HG03558 (cell line): Measurements from ENCODE around the gene SYNDIG1.

Experiments used
- ATAC-seq: cut with Tn5 transposase; IDR thresholded peaks from one replicate; pipeline ENCODE4 v1.9.1; 2021; ENCODE audit warnings: moderate number of reproducible peaks; ENCODE audit not compliant: unreplicated experiment; ENCODE audit errors: extremely low read depth

The SYNDIG1 gene

DNA sequence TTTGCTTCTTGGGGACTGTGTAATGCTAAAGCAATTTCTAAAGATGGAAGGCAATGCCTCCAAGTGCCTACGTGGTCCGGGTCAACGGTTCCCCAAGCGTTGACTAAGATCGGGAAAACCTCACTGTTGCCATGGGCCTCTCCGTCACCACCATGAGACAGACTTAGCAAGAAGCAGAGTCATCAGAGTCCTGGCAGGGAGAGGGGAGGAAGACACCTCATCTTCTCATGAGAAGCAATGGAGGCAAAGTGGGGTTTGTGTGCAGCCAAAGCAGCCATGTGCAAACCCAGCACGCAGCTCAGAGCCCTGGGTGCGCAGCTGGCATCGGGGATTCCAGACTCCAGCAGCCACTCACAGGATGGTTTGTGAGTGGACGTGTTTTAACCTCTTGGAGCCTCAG is 111.4 kb downstream of the SYNDIG1 start:
- no peak for ATAC-seq

DNA sequence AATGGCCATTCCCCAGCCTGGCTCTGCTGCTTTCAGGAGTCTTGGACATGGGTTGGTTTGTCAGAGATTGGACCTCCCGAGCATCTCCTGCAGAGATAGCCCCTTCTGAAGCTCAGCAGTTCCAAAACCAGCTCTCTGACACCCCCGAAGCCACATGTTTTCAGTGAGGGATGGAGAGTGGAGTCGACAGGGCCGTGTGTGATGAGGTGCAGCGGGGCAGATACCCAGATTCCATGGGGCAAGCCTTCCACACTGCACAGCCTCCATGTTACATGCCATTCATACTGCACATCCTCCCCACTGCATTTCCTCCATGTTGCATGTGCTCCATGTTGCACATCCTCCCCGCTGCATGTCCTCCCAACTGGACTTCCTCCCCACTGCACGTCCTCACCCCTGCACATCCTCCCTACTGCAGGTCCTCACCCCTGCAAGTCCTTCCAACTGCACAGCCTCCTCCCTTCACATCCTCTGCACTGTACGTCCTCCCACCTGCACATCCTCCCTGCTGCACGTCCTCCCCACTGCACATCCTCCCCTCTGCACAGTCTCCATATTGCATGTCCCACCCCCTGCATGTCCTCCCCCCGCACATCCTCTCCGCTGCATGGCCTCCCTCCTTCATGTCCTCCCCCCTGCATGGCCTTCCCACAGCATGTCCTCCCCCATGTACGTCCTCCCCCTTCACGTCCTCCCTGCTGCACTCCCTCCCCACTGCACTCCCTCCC is 112.2 kb downstream of the SYNDIG1 start:
- no peak for ATAC-seq

DNA sequence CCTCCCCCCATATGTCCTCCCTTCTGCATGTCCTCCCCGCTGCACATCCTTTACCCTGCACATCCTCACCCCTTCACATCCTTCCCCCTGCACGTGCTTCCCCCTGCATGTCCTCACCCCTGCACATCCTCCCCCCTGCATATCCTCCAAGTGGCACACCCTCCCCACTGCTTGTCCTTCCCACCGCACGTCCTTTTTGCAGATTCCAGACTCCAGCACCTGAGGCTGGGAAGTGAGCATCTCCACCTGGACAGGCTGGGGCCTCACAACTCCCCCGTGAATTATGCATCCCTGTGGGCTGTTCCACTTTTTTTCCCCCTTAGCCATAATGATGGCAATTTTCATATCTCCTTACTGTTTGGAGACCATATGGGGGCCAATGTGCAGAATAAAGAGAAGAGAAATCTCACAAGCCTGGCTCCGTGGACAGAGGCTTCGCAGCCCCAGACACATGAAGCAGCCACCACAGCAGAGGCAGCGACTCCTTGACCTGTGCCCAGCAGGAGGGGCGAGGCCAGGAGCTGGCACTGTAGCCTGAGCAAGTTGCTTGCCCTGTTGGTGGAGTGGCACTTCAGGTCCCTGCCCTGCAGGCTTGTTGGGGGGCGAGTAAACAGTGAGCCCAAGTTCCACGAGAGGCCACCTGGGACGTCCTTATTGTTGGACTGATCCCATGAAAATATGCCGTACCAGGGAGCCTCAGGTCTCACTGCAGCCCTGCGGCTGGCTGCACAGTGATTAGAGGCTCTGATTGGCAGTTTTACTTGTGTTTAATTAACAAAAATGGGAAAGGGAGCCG is 113.1 kb downstream of the SYNDIG1 start:
- ATAC-seq, result no peak

DNA sequence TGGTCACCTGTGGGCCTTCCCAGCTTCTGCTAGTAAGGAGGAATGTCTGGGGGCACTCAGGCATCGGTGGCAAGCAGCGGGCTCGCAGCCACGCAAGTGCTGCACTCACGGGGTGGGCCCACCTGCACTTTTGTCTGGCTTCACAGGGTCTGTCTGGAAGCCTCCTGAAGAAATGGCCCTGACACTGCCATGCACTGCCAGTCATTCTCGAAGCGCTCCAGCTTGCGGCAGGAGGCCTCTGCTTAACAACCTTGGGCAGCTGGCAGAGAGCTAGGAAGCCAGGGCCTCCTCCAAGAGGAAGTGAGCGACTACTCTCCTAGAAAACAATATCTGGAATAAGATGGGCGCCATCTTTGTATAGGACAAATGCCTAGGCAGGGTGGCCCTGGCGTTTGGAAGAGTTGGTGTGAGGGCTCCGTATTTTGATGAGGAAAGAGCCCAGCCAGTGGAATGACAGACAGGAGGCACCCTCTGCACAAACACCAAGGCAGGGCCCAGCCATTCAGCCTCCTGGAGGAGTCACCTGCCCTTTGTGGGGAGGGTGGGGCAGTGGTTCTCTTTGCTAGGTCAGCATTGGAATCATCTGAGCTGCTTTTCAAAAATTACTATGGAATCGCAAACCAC is 113.9 kb downstream of the SYNDIG1 start:
- no peak for ATAC-seq

DNA sequence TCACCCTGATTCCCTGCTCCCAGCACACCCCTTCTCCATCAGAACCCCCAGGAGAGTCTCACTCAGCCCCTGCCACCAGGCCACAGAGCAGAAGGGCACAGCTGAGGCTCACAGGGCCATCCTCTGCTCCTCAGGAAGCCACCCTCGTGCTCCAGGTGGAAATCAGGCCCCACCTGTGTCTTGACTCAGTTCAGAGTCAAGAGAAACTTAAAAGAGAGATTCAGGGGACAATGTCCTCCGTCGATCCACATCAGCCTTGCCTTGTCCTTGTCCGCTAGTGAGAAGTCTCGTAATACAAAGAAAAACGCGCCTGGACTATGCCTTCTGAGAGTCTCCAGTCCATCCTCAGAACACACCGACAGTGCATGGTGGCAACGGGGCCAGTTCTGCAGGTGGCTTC is 114.6 kb downstream of the SYNDIG1 start:
- no peak for ATAC-seq

DNA sequence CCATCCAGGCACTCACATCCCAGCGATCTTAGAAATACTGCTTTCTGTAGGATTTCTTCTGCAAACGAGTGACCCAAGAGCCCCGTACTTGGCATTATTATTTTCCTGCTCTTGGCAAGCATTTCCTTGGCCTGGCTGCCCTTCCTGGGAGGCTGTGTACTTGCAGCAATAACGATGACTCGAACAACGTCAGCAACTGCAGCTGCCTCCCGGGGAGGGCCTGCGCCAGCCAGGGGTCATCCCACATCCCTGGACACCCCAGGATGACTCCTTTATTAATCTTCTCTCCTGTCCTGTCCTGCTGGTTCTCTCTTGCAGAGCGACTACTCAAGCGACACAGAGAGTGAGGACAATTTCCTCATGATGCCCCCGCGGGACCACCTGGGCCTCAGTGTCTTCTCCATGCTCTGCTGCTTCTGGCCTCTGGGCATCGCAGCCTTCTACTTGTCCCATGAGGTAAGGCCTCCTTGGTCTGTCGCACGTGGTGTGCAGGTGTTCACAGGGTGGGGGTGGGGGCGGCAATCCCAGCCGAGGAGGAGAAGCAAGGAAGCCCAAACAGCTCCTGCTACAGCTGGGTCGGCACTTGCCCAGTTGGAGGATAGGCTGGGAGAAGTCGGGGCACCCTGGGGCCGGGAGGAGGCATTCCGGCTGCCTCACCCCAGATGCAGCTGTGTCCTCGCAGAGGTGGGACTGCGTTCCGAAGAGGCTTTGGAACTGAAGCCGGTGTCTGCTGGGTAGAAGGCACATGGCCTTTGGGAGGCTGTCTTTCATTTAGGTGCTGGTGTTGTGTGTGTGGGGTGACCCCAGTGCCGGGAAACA is 115.3 kb downstream of the SYNDIG1 start:
- no peak for ATAC-seq

DNA sequence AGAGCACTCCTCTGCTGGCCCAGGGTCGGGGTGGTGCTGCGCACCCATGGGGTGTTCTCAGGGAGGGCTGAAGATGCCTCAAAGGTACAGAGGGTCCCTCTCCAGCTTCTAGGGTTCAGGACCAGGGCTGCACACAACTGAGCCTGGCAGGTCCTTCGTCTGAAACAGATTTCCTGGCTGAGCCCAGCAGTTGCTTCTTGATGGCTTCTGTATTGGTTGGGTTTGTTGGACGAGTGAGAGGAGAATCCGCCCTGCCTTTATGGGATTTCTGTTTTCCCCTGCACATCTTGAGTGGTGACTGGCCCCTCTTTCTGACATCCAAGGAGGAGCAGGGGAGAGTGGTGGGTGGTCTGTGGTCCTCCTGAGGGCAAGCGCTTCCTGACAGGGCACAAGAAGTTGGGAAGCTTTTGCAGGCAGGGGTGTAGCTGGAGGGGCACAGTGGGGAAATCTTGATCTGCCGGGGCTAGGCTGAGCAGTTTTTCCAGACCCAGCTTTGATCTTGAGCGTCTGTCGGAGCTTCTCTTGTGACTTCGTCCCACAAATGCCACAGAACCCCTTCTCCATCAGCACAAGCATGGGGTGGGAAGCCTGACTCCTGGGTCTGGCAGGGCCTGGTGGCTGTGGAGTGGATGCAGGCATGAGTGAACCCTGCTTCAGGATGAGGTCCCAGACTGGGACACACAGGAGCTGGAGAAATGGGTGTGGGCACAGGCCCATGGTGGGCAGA is 116.5 kb downstream of the SYNDIG1 start:
- ATAC-seq, result no peak

DNA sequence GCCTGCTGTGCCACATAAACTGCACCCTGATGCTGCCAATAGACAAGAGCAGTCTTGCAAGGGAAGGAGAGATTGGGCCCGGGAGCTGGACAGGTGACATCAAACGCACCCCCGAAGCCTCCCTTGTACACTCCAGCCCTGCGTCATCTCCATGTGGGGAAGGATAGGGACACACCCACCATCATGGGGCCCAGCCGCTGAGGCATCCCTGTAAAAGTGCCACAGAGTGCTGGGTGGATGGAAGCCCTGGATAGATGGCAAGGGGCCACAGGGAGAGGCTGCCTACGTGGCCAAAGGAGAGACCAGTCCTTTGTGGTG is 117.1 kb downstream of the SYNDIG1 start:
- ATAC-seq, result no peak

DNA sequence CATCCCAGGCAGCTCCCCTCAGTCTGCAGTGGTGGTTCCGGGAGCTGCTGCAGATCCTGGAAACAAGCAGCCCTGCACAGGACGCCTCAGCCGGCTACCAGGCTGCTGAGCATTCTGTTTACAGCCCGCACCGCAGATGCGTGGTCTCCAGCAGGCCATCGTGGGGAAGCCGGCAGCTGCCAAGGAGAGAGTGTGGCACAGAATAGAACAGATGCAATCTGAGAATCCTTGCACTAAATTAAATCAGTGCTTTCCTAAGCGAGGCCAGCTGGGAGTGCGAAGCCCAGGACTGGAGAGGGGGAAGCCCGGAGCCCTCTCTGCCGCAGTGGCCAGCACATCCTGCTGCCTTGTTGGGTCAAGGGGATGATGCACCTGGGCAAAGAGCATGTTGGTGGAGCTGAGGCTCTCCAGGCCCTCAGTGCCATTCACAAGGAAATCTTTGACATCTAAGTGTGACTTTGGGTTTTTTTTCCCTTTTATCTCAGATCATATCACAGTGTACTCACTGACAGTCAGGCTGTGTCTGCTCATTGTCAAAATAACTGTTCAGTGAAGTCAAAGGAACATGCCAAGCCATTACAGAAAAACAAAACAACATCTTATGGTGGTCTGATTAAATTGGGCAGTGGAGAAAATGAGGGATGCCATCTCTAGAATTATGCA is 118.1 kb downstream of the SYNDIG1 start:
- ATAC-seq, result no peak

DNA sequence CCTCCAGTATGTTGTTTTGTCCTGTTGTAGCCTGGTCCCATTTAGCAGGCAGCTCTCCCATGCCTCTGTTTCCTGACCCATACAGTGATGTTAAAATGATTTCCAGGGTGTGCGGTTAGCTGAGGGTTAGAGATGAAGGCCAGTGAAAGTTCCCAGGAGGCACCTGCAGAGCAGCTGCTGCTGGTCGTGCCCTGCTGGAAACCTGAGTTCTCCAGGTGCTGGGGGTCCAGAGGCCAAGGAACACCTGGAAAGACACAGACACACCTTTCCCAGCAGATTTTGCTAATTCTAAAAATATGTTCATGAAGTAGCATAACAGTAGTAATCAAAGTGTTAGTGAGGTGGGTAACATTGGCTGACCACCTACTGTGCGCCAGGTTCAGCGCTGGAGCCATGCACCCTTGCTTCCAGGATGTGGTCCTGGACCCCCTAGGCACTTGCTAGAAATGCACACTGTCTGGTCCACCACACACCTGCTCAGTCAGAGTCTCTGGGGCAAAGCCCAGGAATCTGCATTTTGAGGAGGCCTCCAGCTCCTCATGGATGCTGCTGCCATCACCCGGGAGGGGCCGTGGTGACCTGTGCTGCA is 118.7 kb downstream of the SYNDIG1 start:
- ATAC-seq, result no peak

DNA sequence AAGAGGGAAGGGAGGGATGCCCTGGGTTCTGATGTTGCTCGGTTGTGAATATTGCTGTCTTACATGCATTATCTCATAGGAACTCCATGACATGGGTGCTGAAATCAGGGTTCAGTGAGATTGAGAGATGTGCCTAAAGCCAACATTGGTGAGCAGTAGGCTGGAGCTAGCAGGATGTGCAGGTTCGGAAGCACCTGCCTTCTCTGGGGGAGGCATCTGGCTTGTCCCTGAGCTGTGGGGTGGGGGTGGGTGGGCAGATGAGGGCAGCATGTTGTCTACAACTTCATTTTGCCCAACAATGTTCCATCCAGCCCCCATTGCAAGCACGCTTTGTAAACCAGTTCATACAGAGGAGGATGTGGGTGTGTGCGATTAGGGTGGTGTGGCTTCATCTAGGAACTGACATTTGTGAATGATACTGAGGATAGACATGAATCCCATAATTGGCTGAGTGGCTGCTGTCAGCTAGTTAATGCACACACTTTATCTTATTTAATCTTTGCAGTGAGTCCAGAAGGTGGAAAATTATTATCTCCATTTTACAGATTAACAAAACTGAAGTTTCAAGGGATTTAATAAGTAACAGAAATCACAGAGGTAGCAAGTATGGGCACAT is 119.4 kb downstream of the SYNDIG1 start:
- ATAC-seq, result no peak

DNA sequence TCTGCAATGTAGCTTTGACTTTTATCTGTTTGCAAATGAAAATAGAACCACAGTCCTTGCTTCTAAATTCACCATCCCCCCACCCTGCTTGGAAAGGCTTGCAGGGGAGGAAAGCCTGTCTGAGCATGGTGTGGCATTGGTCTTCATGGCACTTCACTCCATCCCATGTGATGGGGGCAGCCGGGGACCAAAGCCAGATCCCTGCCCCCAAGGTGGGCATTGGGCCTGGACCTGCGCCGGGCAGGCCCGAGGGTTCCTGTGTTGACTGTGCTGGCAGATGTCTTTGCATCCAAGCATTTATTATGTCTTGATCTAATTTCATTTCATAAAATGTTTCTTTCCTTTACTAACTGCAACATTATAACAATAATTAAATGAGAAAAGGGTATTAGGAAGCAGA is 120.0 kb downstream of the SYNDIG1 start:
- no peak for ATAC-seq

DNA sequence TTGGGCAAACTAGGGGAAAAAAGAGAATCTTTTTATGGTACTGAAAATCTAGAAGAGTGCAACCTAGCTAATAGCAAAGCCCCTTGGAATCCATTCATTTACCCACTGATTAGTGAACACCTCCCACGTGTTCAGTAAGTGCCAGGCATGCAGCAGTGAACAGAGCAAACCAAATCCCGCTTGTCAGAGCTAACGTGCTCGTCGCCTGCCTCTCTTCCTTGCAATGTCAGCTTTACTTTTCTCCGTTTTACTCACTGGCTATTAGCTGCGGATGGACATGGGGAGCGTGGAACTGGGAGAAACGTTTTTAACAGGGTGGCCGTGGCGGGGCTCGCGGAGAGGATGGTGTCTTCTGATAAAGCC is 120.4 kb downstream of the SYNDIG1 start:
- ATAC-seq, result no peak

DNA sequence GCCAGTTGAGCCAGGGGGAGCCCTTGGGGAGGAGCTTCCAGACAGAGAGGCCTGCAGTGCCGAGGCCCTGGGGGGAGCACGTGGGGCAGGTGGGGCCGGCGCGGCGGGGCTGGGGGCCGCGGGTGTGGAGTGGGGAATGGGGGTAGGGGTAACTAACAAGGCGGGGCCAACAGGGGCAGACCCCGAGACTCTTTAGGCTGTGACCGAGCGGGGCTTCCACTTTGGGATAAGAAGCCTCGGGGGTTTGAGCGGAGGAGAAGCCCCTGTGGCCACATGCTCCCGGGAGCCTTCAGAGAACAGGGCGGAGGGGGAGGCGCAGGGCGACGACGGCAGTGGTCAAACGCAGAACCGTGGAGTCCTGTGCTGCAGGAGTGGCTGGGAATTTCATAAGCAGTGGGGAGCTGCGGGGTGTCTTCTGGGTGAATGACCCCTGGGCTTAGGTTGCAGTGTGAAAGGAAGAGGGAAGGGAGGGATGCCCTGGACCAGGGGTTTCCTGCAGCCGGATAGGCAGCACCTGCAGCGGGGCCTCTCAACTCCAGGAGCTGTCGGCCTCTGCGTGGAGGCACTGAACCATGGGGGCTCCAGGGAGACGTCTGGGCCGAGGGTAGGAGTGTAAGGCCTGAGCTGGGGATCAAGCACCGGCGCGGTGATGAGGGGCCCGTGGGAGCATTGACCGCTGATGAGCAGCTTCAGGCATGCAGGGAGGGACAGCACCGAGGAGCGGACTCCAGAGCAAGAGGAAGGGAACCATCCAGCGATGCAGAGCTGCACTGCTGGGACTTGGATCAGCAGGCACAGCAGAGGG is 121.0 kb downstream of the SYNDIG1 start:
- no peak for ATAC-seq

DNA sequence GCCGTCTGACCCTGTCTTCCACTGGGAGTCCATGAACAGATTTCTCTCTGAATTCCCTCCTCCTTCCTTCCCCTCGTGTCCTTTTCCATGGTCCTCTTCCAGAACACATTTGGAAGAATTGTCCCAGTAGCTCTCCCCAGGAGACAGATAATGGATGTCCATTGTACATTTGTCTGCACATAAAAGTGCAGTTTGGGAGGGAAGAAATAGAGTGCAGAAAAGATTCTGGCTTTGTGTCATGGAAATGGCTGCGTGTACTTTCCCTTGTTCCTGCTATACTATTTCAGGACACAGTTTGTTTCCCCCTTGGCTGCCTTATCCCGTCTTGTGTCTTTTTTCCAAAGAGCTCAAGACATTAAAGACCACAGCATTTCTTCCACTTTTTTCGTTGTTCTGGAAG is 127.6 kb downstream of the SYNDIG1 start:
- no peak for ATAC-seq

DNA sequence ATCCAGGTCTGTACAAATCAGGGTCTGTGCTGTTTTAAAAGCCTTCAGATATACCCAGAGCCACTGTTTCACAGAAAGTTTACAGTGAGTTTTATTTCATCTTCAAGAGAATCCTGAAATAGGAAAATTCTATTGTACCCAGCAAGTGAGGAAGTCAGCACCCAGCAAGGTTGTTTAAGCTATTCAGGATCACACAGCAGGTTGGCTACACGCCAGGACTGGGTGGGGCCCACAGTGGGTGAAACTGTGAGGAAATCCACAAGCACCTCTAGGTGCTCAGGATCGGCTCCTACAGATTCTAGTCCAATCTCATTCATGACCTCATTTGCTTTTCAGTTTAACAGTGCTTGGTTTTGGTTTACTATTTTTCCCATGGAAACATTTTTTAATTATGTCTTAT is 128.9 kb downstream of the SYNDIG1 start:
- no peak for ATAC-seq

DNA sequence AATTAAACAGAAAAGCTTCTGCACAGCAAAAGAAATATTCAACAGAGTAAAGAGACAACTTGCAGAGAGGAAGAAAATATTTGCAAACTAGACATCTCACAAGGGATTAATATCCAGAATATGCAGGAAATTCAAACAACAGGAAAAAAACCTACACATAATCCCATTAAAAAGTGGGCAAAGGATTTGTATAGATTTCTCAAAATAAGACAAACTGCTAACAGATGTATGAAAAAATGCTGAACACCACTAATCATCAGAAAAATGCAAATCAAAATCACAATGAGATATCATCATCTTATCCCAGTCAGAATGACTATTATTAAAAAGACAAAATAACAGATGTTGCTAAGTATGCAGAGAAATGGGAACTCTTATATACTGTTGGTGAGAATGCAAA is 129.6 kb downstream of the SYNDIG1 start:
- no peak for ATAC-seq

DNA sequence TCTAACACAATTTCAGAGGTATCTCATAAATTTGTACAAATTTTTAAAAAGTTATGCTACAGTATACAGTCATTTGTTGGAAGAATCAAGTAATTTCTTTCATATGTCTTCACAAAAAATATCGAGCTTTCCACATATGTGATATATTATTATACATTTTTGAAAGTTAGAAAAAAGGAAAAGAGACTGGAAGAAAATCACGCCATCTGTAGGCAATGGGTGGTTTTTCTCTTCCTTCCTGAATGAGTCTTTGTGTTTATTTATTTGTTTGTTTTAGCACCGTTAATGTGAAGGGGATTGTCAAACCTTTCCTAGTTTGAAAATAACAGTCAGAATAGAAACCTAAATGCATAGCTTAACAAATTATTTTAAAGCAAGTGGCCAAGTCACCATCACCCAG is 130.6 kb downstream of the SYNDIG1 start:
- ATAC-seq, result no peak
